Osteoblast (primary cell): ENCODE measurements around the gene TDRD7. TPM values are rescaled to one million over a fixed set of nuclear protein-coding genes. Genes with fewer than 3 reads are reported as not detected.

Experiments used
- DNase-seq: peaks from one replicate; pipeline ENCODE4 v3.0.0; 2011; ENCODE audit warnings: low spot score, mixed read lengths; ENCODE audit not compliant: insufficient read length; ENCODE audit errors: missing footprints
- H2AFZ ChIP-seq: 2 replicates; pipeline ENCODE4 v1.6.0; 2011; ENCODE audit warnings: mild to moderate bottlenecking, low read length
- H3K27ac ChIP-seq: 2 replicates; pipeline ENCODE4 v1.5.1; 2011; ENCODE audit warnings: mild to moderate bottlenecking, low read depth, low read length, moderate library complexity
- H3K27me3 ChIP-seq: 2 replicates; pipeline ENCODE4 v1.6.0; 2012; ENCODE audit warnings: mild to moderate bottlenecking, control low read depth, inconsistent platforms, low read length, moderate library complexity; ENCODE audit not compliant: insufficient read depth
- H3K36me3 ChIP-seq: 2 replicates; pipeline ENCODE4 v1.5.1; 2011; ENCODE audit warnings: mild to moderate bottlenecking, low read length, control low read depth, moderate library complexity; ENCODE audit not compliant: insufficient read depth
- H3K4me1 ChIP-seq: 2 replicates; pipeline ENCODE4 v1.5.1; 2011; ENCODE audit warnings: mild to moderate bottlenecking, low read length, control low read depth, moderate library complexity; ENCODE audit not compliant: insufficient read depth
- H3K4me2 ChIP-seq: 2 replicates; pipeline ENCODE4 v1.6.0; 2011; ENCODE audit warnings: mild to moderate bottlenecking, low read length; ENCODE audit not compliant: insufficient read depth
- H3K4me3 ChIP-seq: fragments of 200-600 bp; sonication (generic); 3 replicates; pipeline ENCODE4 v1.5.1; 2012; ENCODE audit warnings: mild to moderate bottlenecking, low read length, inconsistent platforms; ENCODE audit not compliant: insufficient read depth
- H3K79me2 ChIP-seq: 2 replicates; pipeline ENCODE4 v1.6.0; 2012; ENCODE audit warnings: mild to moderate bottlenecking, low read length, control low read depth, inconsistent platforms; ENCODE audit not compliant: insufficient read depth
- H3K9me3 ChIP-seq: 2 replicates; pipeline ENCODE4 v1.5.1; 2011; ENCODE audit warnings: low read depth, low read length, control low read depth
- H4K20me1 ChIP-seq: 2 replicates; pipeline ENCODE4 v1.6.0; 2012; ENCODE audit warnings: mild to moderate bottlenecking, low read length, control low read depth; ENCODE audit not compliant: insufficient read depth
- total RNA-seq: library from RNA; depleted of rRNA; stranded (reverse); fragments of >200 nt; gene quantifications from 2 replicates; pipeline ENCODE4 v1.2.3, GENCODE V29; 2012
- TF ChIP-seq, protein P1 (sequence below): IDR thresholded peaks from 2 replicates; pipeline ENCODE4 v1.5.1; 2011; ENCODE audit warnings: mild to moderate bottlenecking, low read depth, low read length, moderate library complexity; ENCODE audit errors: extremely low read depth

Gene TDRD7
- total RNA-seq, 1 donor: 8.0 TPM

- Histone ChIP-seq H3K27ac (no peak overlapping the region), H4K20me1 (peaks cover 3% of the 10 kb centered on the region), H3K79me2 (no peaks in the 10 kb centered on the region), H3K4me2 (peak overlapping the region; percentile 65), H3K36me3 (no peaks in the 10 kb centered on the region), H2AFZ (no peak overlapping the region), H3K4me1 (no peaks in the 10 kb centered on the region), H3K9me3 (no peaks in the 10 kb centered on the region), H3K27me3 (peaks cover 68% of the 10 kb centered on the region), H3K4me3 (peak overlapping the region; percentile 59)
- DNase-seq: no peak
- TF ChIP-seq, protein P1, sequence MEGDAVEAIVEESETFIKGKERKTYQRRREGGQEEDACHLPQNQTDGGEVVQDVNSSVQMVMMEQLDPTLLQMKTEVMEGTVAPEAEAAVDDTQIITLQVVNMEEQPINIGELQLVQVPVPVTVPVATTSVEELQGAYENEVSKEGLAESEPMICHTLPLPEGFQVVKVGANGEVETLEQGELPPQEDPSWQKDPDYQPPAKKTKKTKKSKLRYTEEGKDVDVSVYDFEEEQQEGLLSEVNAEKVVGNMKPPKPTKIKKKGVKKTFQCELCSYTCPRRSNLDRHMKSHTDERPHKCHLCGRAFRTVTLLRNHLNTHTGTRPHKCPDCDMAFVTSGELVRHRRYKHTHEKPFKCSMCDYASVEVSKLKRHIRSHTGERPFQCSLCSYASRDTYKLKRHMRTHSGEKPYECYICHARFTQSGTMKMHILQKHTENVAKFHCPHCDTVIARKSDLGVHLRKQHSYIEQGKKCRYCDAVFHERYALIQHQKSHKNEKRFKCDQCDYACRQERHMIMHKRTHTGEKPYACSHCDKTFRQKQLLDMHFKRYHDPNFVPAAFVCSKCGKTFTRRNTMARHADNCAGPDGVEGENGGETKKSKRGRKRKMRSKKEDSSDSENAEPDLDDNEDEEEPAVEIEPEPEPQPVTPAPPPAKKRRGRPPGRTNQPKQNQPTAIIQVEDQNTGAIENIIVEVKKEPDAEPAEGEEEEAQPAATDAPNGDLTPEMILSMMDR: no peak
These were observed 90.0 kb downstream of the TDRD7 start for GRCh38 chr9:97501972-97502221.

GRCh38 chr9:97502222-97502983, 90.5 kb downstream of the TDRD7 start:
- H2AFZ ChIP-seq: no peak overlapping the region
- H3K27ac ChIP-seq: no peak overlapping the region
- TF ChIP-seq, protein P1: no peak
- no peaks in the 10 kb centered on the region for H3K9me3 ChIP-seq
- peak overlapping the region; percentile 65 for H3K4me2 ChIP-seq
- H3K4me3 ChIP-seq: no peak overlapping the region
- DNase-seq: peak; percentile 87
- peaks cover 68% of the 10 kb centered on the region for H3K27me3 ChIP-seq
- H3K4me1 ChIP-seq: no peaks in the 10 kb centered on the region
- H4K20me1 ChIP-seq: peaks cover 3% of the 10 kb centered on the region
- H3K36me3 ChIP-seq: no peaks in the 10 kb centered on the region
- no peaks in the 10 kb centered on the region for H3K79me2 ChIP-seq

DNA sequence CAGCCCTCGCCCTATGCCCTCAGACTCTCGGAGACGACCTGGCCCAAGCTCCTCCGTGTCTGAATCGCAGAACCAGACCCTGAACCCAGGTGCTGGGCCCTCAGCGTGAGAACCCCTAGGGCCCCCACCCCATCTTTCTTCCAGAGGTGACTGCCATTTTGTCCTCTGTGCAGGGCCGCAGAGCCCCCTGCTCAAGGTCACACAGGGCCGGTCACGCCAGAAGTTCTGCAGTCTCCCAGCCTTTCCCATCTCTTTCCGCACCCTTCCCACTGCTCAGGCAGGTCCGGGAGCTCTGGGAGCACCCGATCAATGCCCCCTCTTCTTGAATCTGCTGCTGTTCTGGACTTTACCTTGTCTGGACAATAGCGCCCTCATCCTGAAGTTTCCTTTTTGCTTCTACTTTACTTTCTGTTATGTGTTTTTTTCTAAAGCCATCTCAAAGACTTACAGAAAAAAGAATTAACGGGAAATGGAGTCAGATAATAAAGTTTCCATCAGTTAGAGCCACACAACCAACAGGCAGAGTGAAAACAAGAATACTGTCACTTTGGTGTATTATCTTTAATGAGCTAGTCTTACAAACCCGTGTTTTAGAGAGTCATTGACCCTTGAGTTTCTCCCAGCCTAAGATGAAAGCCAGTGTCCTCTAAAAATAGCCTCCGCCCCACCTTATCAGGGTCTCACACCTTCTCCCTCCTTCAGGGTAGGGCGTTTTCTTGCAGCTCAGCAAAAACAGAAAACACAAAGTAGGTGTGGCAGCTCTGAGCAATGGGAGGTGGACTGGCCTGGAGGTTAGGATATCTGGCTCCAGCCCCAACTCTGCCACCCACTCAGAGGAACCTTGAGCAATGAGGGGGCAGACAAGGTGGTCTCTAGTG, 91.3 kb downstream of the TDRD7 start:
- TF ChIP-seq, protein P1: no peak
- H4K20me1 ChIP-seq: peaks cover 3% of the 10 kb centered on the region
- peak; percentile 83 for DNase-seq
- H3K4me2 ChIP-seq: no peak overlapping the region
- H3K36me3 ChIP-seq: no peaks in the 10 kb centered on the region
- H3K27me3 ChIP-seq: peaks cover 68% of the 10 kb centered on the region
- no peak overlapping the region for H3K4me3 ChIP-seq
- no peak overlapping the region for H3K27ac ChIP-seq
- no peaks in the 10 kb centered on the region for H3K9me3 ChIP-seq
- H3K4me1 ChIP-seq: no peaks in the 10 kb centered on the region
- no peaks in the 10 kb centered on the region for H3K79me2 ChIP-seq
- no peak overlapping the region for H2AFZ ChIP-seq

DNA sequence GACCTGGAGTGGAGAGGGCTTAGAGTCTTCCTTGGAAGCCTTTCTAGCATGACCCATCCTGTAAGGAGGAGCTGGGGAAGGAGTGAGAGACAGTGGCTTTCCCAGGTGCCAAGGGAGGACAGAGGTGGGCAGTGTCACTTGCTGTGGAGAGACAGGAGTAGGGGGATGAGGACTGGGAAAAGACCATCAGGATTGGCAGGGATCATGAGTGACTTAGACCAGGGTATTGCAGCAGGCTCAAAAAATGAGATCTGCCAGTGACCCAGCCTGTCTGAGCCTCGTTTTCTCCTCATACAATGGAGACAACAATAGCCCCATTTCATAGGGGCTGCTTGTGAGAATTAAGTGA, 91.9 kb downstream of the TDRD7 start:
- Histone ChIP-seq H3K27me3 (peaks cover 68% of the 10 kb centered on the region), H3K4me3 (no peak overlapping the region), H3K4me1 (no peaks in the 10 kb centered on the region), H2AFZ (no peak overlapping the region), H3K27ac (no peak overlapping the region), H3K4me2 (no peak overlapping the region), H3K79me2 (no peaks in the 10 kb centered on the region), H4K20me1 (peaks cover 3% of the 10 kb centered on the region), H3K9me3 (no peaks in the 10 kb centered on the region), H3K36me3 (no peaks in the 10 kb centered on the region)
- DNase-seq: peak; percentile 50
- TF ChIP-seq, protein P1: no peak
